HEK293T (cell line): ENCODE measurements around the gene ADPRM.

ENCODE experiments used
- BHLHE40 ChIP-seq: fragments of 450-650 bp; IDR thresholded peaks from 2 replicates; pipeline ENCODE4 v1.6.1; 2016; ENCODE audit warnings: mild to moderate bottlenecking, moderate library complexity, borderline replicate concordance
- L3MBTL2 ChIP-seq: fragments of 450-650 bp; conservative IDR thresholded peaks from 2 replicates; pipeline ENCODE4 v1.6.1; 2016; ENCODE audit warnings: mild to moderate bottlenecking

GRCh38 chr17:10673312-10673711 lies 24.1 kb upstream of the ADPRM start:
- TF ChIP-seq BHLHE40 (no peak), L3MBTL2 (no peak)
